ENCODE measurements around the gene MT1HL1.

MT1HL1 gene

GRCh38 chr1:237031480-237031879 is 27.2 kb upstream of the MT1HL1 start:
- Histone ChIP-seq H3K27me3 (replicated peaks) (no peaks in the 10 kb centered on the region), H3K4me3 (ENCODE audit: low read depth, low read length) (no peak overlapping the region), H3K36me3 (replicated peaks) (no peaks in the 10 kb centered on the region), H3K27ac (no peak overlapping the region)
- in situ Hi-C loops (cut with HindIII; ENCODE audit: low pct_ligation_motif_present, low sequenced_read_pairs): no loop called here
- TF ChIP-seq, protein P1, sequence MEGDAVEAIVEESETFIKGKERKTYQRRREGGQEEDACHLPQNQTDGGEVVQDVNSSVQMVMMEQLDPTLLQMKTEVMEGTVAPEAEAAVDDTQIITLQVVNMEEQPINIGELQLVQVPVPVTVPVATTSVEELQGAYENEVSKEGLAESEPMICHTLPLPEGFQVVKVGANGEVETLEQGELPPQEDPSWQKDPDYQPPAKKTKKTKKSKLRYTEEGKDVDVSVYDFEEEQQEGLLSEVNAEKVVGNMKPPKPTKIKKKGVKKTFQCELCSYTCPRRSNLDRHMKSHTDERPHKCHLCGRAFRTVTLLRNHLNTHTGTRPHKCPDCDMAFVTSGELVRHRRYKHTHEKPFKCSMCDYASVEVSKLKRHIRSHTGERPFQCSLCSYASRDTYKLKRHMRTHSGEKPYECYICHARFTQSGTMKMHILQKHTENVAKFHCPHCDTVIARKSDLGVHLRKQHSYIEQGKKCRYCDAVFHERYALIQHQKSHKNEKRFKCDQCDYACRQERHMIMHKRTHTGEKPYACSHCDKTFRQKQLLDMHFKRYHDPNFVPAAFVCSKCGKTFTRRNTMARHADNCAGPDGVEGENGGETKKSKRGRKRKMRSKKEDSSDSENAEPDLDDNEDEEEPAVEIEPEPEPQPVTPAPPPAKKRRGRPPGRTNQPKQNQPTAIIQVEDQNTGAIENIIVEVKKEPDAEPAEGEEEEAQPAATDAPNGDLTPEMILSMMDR (IDR thresholded peaks at IDR 0.05; ENCODE audit: low read depth, low read length, missing control alignments): no peak
- DNase-seq: no peak

DNA sequence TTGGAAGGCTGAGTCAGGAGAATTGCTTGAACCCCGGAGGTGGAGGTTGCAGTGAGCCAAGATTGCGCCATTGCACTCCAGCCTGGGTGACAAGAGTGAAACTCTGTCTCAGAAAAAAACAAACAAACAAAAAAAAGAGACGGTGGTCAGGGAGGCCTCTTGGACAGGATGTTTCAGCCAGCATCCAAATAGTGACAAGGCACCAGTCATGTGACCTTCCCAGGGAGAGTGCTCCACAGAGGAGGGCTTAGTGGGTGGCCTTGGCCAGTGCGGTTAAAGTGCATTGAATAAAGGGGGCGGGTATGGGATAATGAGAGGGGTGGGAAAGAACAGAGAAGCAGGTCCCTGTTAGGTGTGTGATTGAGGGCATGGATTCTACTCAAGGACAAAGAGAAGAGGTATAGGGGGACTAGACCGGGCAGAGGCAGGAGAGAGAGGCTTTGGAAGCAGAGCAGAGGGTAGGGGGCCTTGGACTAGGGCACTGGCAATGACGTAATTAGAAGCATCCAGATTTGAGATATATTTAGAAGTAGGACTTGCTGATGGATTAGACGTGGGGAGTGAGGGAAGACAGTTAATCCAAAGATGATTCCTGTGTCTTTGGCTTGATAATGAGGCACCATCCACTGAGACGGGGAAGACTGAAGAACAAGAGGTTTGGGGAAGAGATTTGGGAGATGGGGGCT is 25.8 kb upstream of the MT1HL1 start:
- TF ChIP-seq, protein P1 (IDR thresholded peaks at IDR 0.05; ENCODE audit: low read depth, low read length, missing control alignments): no peak
- Histone ChIP-seq H3K4me3 (ENCODE audit: low read depth, low read length) (no peak overlapping the region), H3K36me3 (replicated peaks) (no peaks in the 10 kb centered on the region), H3K27ac (no peak overlapping the region), H3K27me3 (replicated peaks) (no peaks in the 10 kb centered on the region)
- DNase-seq: no peak
- in situ Hi-C loops (cut with HindIII; ENCODE audit: low pct_ligation_motif_present, low sequenced_read_pairs): no loop called here

DNA sequence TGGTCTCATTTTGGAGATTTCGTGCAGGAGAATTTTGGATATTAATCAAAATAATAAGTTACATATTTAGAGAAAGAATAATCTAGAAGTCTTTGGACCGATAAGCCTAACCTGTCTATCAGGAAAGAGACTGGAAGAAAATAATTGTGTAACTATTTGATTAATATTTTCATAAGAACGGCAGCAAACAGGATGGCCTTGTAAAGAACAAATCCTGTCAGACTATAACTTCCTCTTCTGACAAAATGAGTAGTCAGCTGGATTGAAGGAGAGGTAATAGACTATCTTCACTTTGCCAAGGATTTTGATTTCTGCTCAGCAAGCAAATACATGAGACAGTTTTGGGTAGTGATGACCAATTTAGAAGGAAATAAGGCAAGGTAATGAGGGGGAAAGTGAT is 25.0 kb upstream of the MT1HL1 start:
- TF ChIP-seq, protein P1 (IDR thresholded peaks at IDR 0.05; ENCODE audit: low read depth, low read length, missing control alignments): no peak
- Histone ChIP-seq H3K4me3 (ENCODE audit: low read depth, low read length) (no peak overlapping the region), H3K36me3 (replicated peaks) (no peaks in the 10 kb centered on the region), H3K27ac (no peak overlapping the region), H3K27me3 (replicated peaks) (no peaks in the 10 kb centered on the region)
- no peak for DNase-seq
- in situ Hi-C loops (cut with HindIII; ENCODE audit: low pct_ligation_motif_present, low sequenced_read_pairs): no loop called here

GRCh38 chr1:237025358-237026074 is 21.3 kb upstream of the MT1HL1 start:
- in situ Hi-C loops (cut with HindIII; ENCODE audit: low pct_ligation_motif_present, low sequenced_read_pairs): no loop called here
- Histone ChIP-seq H3K27me3 (replicated peaks) (no peaks in the 10 kb centered on the region), H3K27ac (no peak overlapping the region), H3K36me3 (replicated peaks) (no peaks in the 10 kb centered on the region), H3K4me3 (ENCODE audit: low read depth, low read length) (no peak overlapping the region)
- DNase-seq: no peak
- TF ChIP-seq, protein P1 (IDR thresholded peaks at IDR 0.05; ENCODE audit: low read depth, low read length, missing control alignments): no peak

- no peak for DNase-seq
- Histone ChIP-seq H3K27ac (no peak overlapping the region), H3K36me3 (replicated peaks) (no peaks in the 10 kb centered on the region), H3K27me3 (replicated peaks) (no peaks in the 10 kb centered on the region), H3K4me3 (ENCODE audit: low read depth, low read length) (no peak overlapping the region)
- in situ Hi-C loops (cut with HindIII; ENCODE audit: low pct_ligation_motif_present, low sequenced_read_pairs): no loop called here
- TF ChIP-seq, protein P1 (IDR thresholded peaks at IDR 0.05; ENCODE audit: low read depth, low read length, missing control alignments): no peak
Observed at GRCh38 chr1:237018896-237019295, 14.7 kb upstream of the MT1HL1 start.
